Natural killer cell (primary cell): ENCODE results near the gene BOC. TPM values are rescaled to one million over a fixed set of nuclear protein-coding genes. Genes with fewer than 3 reads are reported as not detected.

Source experiments
- ATAC-seq, 3 donors: fragments of 150-1000 bp in 2 of 3; fragments of 200-7000 bp in 1 of 3; cut with Tn5 transposase; 1 replicate in 1 of 3; 2 replicates in 2 of 3; pipeline ENCODE4 v1.10.0; 2021; ENCODE audit warnings: mild to moderate bottlenecking in 2 of 3, moderate library complexity in 2 of 3
- DNase-seq, 2 donors: peaks; one replicate each; pipeline versions ENCODE4 v3.0.0 to v3.0.0-alpha.2; 2013 to 2021; ENCODE audit warnings: mixed read lengths in 1 of 2
- H3K27ac ChIP-seq: one replicate; pipeline ENCODE4 v1.5.1; 2013; ENCODE audit warnings: mild to moderate bottlenecking, low read length
- H3K27me3 ChIP-seq: one replicate; pipeline ENCODE4 v1.6.1; 2013; ENCODE audit warnings: low read length; ENCODE audit not compliant: control insufficient read depth, insufficient read depth
- H3K36me3 ChIP-seq: one replicate; pipeline ENCODE4 v1.6.1; 2013; ENCODE audit warnings: low read length; ENCODE audit not compliant: control insufficient read depth, insufficient read depth
- H3K4me1 ChIP-seq: one replicate; pipeline ENCODE4 v1.6.1; 2013; ENCODE audit warnings: low read length; ENCODE audit not compliant: control insufficient read depth, insufficient read depth
- H3K4me3 ChIP-seq: one replicate; pipeline ENCODE4 v1.5.1; 2013; ENCODE audit warnings: low read length
- H3K9me3 ChIP-seq: one replicate; pipeline ENCODE4 v1.6.1; 2013; ENCODE audit warnings: low read length; ENCODE audit not compliant: control insufficient read depth, insufficient read depth
- H3K27ac Mint-ChIP-seq, 2 donors: one replicate each; pipeline ENCODE4 v1.8.0; 2022; ENCODE audit warnings: mild to moderate bottlenecking in 2 of 2, mixed read lengths in 2 of 2, moderate library complexity in 1 of 2
- H3K27me3 Mint-ChIP-seq, 2 donors: one replicate each; pipeline ENCODE4 v1.8.0; 2022; ENCODE audit warnings: low read depth in 2 of 2, mixed read lengths in 2 of 2
- H3K36me3 Mint-ChIP-seq: one replicate; pipeline ENCODE4 v1.8.0; 2022; ENCODE audit warnings: mixed read lengths
- H3K4me1 Mint-ChIP-seq, 2 donors: one replicate each; pipeline ENCODE4 v1.8.0; 2022; ENCODE audit warnings: mixed read lengths in 2 of 2
- H3K4me3 Mint-ChIP-seq: one replicate; pipeline ENCODE4 v1.8.0; 2022; ENCODE audit warnings: mild to moderate bottlenecking, moderate library complexity, mixed read lengths
- H3K9me3 Mint-ChIP-seq, 2 donors: one replicate each; pipeline ENCODE4 v1.8.0; 2022; ENCODE audit warnings: mixed read lengths in 2 of 2
- WGBS: methylation state at CpG from one replicate; pipeline ENCODE4 v1.1.7; 2013; ENCODE audit warnings: missing lambda C conversion rate; ENCODE audit not compliant: insufficient coverage; 5-methylcytosine and 5-hydroxymethylcytosine counted together
- intact Hi-C: fragments of 100-400 bp; cut with micrococcal nuclease; formaldehyde crosslinking; loops from one replicate; pipeline ENCODE4 v1.14.2; 2022
- total RNA-seq, 4 donors: library from RNA; stranded (reverse); fragments of 120-200 nt in 1 of 4; gene quantifications; one replicate each; pipeline versions ENCODE4 v1.2.3 to v1.2.4, GENCODE V29; 2013 to 2022
- TF ChIP-seq, protein P1 (sequence below): fragments of 200-600 bp; IDR thresholded peaks from one replicate; pipeline ENCODE4 v1.8.0; 2022; ENCODE audit warnings: antibody characterized with exemption

Gene BOC
- total RNA-seq, 3 donors from 2014 or later (not counting 1 experiment from before 2014, with no cell fraction given) = 0.10 TPM; not detected in 2

DNA sequence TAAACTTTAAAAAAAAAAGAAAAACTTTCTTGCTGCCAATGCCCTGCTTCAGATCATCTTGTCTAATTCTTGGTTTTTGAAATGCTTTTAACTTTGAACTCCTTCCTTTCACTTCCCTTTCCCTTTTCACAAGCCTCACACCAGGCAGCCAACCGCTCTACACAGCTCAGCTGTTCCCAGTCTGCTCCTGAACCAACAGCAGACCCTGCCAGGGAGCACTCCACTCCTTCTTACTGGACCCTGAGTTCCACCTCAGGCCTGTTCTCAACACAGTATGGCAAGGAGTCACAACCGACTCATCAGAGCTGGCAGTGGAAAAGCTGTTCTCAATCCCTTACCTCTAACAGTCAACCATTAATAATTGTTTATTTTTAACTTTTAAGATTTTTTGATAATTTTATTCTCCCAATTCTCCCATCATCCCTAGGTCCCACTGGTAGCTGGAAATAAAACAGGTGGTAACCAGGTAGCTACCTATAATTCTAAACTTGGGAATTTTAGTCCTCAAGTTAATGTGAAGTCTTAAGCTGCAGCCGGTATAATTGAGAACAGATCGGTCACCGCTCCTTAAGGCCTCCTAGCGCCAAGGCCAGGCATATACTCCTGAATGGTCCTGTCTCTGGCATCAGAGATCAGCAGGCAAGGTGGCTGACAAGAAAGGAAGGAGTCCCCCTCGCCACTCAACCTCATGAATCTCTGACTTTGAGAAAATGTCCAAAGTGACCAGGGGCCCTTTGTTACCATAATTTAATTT lies 43.9 kb downstream of the BOC start:
- no peak overlapping the region for H3K27ac ChIP-seq
- H3K4me1 ChIP-seq = no peaks in the 10 kb centered on the region
- Mint-ChIP-seq H3K4me3 (no peak overlapping the region), H3K9me3 (no peaks in the 10 kb centered on the region), H3K27ac (no peak overlapping the region), H3K27me3 (peaks cover 0 to 26% of the 10 kb centered on the region in 2 donors), H3K4me1 (no peaks in the 10 kb centered on the region), H3K36me3 (no peaks in the 10 kb centered on the region)
- no peak for DNase-seq
- no peak for ATAC-seq
- intact Hi-C loops = no loop called here
- TF ChIP-seq, protein P1, sequence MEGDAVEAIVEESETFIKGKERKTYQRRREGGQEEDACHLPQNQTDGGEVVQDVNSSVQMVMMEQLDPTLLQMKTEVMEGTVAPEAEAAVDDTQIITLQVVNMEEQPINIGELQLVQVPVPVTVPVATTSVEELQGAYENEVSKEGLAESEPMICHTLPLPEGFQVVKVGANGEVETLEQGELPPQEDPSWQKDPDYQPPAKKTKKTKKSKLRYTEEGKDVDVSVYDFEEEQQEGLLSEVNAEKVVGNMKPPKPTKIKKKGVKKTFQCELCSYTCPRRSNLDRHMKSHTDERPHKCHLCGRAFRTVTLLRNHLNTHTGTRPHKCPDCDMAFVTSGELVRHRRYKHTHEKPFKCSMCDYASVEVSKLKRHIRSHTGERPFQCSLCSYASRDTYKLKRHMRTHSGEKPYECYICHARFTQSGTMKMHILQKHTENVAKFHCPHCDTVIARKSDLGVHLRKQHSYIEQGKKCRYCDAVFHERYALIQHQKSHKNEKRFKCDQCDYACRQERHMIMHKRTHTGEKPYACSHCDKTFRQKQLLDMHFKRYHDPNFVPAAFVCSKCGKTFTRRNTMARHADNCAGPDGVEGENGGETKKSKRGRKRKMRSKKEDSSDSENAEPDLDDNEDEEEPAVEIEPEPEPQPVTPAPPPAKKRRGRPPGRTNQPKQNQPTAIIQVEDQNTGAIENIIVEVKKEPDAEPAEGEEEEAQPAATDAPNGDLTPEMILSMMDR = no peak
- no peaks in the 10 kb centered on the region for H3K9me3 ChIP-seq
- no peak overlapping the region for H3K4me3 ChIP-seq
- WGBS = 87% methylated on average over 5 of the region's 7 CpGs
- no peaks in the 10 kb centered on the region for H3K36me3 ChIP-seq
- no peaks in the 10 kb centered on the region for H3K27me3 ChIP-seq

DNA sequence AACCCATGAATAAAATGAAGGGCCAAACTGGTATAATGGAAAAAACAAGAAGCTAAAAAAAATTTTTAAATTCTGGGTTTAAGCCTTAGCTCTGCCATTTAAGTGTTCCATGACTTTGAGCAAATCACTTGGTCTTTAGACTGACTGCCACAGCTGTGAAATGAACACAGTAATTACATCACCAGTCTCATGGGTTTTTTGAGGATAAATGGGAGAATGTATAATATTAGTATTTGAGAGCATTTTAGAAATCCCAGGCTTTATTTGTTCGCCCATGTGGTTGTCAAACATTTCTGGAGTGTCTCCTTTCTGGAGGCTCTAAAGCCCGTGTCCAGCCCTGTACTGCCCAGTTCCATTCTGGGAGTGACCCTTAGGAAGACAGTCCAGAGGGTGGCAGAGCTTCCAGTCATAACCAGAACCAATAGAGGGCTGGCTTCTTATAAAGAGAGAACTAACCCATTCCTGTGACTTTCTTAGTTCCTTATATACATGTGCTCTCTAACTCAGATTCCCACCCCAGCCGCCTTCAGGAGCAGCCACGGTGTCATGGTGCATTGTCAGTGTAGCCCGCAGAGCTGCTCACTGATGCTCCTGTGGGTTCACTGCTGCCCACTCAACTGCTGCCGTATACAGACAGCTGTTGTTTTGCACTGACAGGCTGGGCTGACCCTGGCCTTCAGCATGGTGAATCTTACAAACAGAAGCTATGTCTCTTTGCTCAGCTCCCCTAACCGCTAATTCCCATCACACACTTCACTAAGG lies 44.7 kb downstream of the BOC start:
- intact Hi-C loops = no loop called here
- Histone ChIP-seq H3K27me3 (no peaks in the 10 kb centered on the region), H3K4me1 (no peaks in the 10 kb centered on the region), H3K36me3 (no peaks in the 10 kb centered on the region), H3K9me3 (no peaks in the 10 kb centered on the region), H3K27ac (no peak overlapping the region), H3K4me3 (no peak overlapping the region)
- no peak for DNase-seq
- Mint-ChIP-seq H3K4me1 (no peaks in the 10 kb centered on the region), H3K27me3 (peaks cover 0 to 31% of the 10 kb centered on the region in 2 donors), H3K27ac (no peak overlapping the region), H3K9me3 (no peaks in the 10 kb centered on the region), H3K4me3 (no peak overlapping the region), H3K36me3 (no peaks in the 10 kb centered on the region)
- TF ChIP-seq, protein P1 = no peak
- WGBS = 80% methylated on average over 7 of the region's 7 CpGs
- ATAC-seq = no peak

DNA sequence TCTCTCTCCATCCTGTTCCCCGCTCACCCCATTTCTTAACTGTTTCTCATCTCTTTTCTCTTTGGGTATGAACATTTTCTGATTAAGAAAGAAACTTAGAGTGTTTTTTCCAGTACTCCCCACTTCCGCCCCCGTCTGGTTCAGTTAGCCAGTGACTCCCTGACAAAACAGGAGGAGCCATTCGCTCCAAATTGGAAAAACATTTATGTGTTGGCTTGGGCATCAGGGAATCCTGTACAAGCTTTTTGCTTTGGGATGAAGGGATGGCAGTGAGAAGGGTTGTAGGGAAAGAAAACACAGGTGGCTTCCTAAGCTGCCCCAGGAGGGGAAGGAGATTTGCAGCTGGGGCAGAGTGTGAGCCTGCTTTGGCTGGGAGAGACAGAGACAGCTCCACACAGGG lies 47.0 kb downstream of the BOC start:
- no peaks in the 10 kb centered on the region for H3K4me1 ChIP-seq
- Mint-ChIP-seq H3K27me3 (peaks cover 5 to 43% of the 10 kb centered on the region in 2 donors), H3K4me1 (no peaks in the 10 kb centered on the region), H3K4me3 (no peak overlapping the region), H3K27ac (no peak overlapping the region), H3K36me3 (no peaks in the 10 kb centered on the region), H3K9me3 (no peaks in the 10 kb centered on the region)
- DNase-seq (no peak), ATAC-seq (no peak)
- 90% methylated on average over 4 of the region's 4 CpGs for WGBS
- H3K27ac ChIP-seq = no peak overlapping the region
- TF ChIP-seq, protein P1 = no peak
- no peaks in the 10 kb centered on the region for H3K27me3 ChIP-seq
- intact Hi-C loops = no loop called here
- no peaks in the 10 kb centered on the region for H3K9me3 ChIP-seq
- H3K4me3 ChIP-seq = no peak overlapping the region
- H3K36me3 ChIP-seq = no peaks in the 10 kb centered on the region
